Measurements from ENCODE around the gene NIPAL4.
"Not testable (repeated sequence)": the region's sequence is repeated elsewhere in the genome, so short reads cannot be mapped to it uniquely, and the experiment has no call there.

The NIPAL4 gene

DNA sequence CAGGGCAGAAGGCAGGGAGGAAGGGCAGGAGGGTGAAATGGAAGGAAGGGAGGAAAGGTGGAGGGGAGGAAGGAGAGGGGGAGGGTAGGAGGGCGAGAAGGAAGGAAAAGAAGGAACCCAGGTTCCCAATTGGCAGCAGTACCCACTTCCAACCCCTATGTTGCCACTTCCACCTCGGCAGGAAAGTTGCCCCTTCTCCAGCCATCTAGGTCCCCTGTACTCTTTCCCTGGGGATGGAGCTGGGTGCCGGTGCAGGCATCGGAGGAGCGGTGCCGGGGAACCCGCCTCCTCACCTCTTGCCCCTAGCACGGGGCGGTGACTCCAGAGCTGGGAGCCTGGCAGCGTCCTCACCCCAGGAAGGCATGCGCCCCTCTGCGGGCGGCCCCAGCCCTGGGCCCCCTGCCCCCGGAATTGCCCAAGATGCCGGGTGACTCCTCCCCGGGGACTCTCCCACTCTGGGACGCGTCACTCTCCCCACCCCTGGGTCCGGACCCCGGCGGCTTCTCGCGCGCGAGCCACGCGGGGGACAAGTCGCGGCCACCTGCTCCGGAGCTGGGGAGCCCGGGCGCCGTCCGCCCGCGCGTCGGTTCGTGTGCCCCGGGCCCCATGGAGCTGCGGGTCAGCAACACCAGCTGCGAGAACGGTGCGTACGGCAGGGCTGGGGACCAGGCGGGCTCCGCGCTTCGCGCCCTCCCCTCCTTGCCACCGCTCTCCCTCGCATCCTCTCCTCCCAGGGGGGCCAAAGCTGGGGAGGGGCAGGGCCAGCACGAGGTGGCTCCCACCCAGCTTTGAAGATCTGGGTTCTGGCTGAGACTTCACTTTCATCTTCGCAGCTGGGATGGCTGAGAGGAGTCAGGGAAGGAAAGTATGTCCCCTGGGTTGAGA, at the start of gene NIPAL4:
Gene NIPAL4, plus strand, starts transcription at position 499 of the 885 bp plus-strand sequence. Its CDS starts 108 bp downstream, at position 607.
- DNase-seq = peak; percentile 39

DNA sequence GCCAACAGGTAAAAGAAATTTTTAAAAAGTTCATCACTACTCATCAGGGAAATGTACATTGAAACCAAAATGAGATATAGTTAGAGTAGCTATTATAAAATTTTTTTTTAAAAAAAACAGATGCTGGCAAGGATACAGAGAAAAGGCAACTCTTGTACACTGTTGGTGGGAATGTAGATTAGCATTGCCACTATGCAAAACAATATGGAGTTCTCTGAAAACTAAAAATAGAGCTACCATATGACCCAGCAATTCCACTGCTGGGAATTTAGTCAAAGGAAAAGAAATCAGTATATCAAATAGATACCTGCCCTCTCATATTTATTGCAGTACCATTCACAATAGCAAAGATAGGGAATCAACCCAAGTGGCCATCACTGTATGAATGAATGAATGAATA, 44.2 kb upstream of the NIPAL4 start:
- no peak for DNase-seq

DNA sequence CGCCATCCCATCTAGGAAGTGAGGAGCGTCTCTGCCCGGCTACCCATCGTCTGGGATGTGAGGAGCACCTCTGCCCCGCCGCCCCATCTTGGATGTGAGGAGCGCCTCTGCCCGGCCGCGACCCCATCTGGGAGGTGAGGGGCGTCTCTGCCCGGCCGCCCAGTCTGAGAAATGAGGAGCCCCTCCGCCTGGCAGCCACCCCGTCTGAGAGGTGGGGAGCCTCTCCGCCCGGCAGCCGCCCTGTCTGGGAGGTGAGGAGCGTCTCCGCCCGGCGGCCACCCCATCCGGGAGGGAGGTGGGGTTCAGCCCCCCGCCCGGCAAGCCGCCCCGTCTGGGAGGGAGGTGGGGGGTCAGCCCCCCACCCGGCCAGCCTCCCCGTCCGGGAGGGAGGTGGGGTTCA, 40.5 kb upstream of the NIPAL4 start:
- DNase-seq = not testable (repeated sequence)

DNA sequence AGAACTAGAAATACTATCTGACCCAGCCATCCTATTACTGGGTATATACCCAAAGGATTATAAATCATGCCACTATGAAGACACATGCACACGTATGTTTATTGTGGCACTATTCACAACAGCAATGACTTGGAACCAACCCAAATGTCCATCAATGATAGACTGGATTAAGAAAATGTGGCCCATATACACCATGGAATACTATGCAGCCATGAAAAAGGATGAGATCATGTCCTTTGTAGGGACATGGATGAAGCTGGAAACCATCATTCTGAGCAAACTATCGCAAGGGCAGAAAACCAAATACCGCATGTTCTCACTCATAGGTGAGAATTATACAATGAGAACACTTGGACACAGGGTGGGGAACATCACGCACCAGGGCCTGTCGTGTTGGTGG, 30.1 kb upstream of the NIPAL4 start:
- DNase-seq = not testable (repeated sequence)

DNA sequence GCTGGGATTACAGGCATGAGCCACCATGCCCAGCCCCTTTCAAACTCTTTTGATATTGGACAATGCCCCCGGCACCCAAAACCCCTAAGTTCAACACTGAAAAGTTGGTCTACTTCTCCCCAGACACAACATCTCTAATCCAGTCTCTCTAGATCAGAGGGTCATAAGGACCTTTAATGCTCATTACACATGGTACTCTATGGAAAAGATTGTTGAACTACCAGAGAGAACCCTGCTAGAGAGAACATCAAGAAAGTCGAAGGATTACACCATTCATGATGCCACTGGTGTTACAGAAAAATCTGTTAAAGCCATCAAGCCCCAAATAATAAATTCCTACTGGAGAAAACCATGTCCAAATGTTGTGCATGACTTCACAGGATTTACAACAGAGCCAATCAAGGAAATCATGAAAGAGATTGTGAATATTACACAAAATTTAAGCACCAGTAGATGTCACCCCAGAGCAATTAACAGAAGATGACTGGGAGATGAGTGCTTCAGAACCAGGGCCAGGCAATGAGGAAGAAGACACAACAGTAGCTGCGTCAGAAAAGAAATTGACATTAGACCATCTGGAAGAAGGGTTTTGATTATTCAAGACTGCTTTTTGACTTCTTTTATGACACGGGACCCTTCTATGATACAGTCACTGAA, 28.3 kb upstream of the NIPAL4 start:
- no peak for DNase-seq

DNA sequence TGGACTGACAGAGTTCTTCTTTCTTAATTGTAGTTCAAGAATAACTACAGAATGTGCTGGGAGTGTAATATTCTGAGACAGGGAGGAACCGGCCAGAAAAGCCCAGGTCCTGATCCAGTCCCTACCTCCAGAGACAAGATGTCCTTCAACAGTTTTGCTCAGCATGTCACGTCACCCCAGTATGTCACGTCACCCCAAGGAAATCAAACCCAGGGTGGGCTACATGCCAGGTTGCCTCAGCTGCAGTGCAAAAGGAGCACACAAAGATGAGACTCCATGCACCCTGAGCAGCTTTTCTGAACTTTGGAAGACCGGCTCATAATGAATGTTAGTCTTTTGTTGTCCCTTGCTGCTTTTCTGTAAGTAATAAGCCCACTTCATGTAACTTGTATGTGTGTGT, 25.9 kb upstream of the NIPAL4 start:
- DNase-seq = no peak

DNA sequence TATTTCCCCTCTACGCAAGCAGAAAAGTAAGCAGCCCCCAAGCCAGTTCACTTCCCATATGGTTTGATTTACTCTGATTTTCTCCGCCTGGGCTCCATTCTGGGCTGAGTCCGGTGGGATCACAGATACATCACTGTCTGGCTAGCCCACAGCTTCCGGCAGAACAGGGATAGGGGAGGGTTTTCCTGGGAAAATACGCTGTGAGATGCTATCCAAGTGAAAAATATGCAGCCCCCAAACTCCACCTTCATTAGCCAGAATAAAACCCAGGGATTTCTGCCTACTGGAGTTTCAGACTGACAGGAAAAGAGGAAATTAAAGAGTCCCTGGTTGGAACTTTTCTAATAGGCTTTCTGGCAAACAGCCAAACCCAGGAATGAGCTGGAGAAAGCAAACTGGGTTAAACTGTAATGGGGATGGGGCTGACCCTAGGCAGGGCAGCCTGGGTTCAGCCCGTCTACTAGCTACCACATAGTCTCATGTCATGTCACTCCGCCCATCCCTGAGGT, 16.9 kb upstream of the NIPAL4 start:
- no peak for DNase-seq

DNA sequence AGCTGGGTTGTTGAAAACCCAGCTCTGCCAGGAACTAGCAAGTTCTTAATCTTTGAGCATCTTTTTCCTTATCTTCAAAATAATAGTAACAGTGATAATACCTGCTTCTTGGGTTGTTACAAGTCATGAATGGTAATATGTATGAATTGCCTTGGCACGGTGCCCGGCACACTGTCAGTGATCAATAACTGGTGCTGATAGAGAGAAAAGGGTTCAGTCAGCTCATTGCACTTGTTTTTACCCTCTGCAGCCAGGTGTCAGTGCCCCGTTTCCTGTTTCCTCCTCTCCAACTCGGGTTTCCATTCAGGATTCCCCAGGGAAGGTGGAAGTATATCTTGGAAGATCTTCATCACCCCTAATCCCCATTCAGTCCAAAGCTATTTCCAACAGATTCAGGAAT, 15.8 kb upstream of the NIPAL4 start:
- DNase-seq = no peak

DNA sequence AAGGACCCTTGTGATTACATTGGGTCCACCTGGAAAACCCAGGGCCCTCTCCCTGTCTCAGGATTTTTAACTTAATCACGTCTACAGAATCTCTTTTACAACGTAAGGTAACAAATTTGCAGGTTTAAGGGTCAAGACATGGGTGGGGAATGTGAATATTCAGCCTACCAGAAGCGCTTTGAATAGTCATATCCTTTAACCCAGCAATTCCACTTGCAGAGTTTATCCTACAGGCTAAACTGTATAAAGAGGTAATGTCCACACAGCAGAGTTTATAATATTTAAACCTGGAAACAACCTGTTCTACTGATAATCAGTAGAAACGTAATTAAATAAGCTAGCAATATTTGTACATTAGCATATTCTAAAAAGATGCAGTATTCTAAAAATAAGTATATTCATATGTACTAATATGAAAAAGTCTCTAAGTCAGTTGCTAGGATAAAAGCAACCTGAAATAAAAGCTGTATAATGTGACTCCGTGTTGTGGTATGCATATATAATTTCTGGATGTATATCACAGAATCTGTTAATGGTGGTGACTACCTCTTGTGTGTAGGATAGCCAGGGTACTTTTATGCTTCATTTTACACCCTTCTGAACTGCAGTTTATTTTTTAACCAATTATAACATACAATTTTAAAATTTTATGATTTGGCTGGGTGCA, 14.1 kb upstream of the NIPAL4 start:
- DNase-seq = no peak

DNA sequence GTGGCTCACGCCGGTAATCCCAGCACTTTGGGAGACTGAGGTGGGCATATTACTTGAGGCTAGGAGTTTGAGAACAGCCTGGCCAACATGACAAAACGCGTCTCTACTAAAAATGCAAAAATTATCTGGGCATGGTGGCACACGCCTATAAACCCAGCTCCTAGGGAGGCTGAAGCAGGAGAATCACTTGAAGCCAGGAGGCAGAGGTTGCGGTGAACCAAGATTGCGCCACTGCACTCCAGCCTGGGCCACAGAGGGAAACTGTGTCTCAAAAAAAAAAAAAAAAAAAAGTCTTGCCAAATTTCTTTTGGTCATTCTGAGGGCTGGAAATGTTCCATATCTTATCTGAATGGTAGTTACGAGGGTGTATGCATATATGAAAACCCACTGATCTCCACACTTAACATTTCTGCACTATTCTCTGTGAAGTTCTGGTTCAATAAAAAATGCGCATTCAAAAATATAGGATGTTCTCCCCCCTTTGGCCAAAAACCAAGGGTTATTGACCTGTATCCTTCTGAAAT, 13.5 kb upstream of the NIPAL4 start:
- DNase-seq = no peak

DNA sequence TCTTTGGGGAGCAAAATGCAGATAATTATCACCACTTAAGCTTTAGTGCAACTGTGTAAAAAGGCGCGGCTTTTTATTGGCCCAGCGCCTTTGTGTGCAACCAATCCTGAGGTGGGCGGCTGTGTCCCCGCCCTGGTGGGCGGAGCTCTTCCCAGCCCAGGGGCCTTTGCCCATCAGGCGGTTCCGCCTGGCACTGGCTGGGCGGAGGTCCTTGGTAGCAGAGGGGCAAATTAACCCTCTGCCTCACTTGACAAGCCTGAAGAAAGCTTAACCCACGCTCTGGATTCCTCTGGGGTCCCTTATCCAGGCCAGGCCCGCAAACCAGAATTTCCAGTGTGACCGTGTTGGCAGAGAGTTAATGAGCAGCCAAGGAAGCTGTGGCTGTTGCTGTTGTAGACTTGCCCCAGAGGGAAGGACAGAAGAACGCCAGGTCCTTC, 12.8 kb upstream of the NIPAL4 start:
- no peak for DNase-seq

DNA sequence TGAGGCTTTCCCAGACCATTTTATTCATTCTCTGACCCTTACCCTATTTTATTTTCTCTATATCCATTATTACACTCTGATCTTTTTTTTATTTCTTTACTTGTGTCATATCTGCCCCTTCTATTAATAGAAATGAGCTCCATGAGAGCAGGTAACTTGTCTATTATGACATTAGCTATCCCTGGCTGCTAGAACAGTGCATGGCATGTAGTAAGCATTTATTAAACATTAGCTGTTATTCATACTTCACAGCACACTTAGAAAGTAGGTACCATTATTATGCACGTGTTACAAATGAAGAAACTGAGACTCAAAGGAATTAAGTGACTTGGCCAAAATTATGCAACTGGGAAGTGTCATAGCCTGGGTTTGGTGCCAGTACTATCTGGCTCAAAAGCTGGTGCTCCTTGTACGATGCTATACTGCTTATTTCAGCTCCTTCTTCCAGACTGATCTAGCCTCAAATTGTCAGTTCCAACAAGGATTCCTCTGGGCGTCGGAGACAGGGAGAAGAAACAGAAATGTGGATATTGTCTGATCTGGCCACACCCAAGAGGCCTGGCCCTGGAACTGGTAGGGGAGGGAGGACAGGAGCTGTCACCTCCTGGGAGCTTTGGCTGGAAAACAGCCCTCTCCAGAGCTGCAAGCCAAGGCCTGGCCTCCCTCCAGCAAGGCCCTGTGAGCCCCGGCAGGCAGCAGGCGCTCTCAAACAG, 10.8 kb upstream of the NIPAL4 start:
- DNase-seq = no peak

DNA sequence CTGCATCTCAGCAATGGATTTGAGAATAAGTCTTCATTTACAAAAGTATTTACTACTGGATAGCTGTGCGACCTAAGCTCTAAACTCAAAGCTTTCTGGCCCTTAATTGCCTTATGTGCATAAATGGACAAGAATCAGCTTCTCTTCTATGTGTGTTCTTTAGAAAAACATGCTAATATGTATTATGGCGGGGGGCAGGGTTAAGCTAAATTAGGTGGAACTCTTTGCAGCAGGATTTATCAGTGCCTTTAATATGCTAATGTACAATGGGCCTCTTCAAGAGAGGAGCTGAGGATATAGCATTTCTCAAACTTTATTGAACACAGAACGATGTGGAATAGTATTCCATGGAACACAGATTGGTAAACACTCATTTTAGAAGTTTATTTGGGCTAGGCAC, 10.0 kb upstream of the NIPAL4 start:
- no peak for DNase-seq

DNA sequence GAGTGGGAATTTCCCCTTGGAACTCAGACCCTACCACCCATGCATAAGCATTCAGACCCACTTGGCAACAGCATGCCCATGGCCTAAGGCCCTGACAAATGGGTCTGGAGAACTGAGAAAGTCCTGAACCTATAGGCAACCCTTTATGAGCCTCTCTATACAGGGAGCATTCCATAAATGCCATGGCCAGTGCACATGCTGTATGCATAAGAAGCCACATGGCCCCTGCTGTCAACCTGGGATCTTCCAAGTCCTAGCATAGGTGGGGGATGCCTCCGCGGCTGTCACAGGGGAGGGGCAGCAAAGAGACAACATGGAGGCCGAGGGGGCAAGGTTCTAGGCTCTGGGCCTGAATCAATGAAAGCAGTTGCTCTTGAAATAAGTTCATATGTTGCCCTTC, 8.2 kb upstream of the NIPAL4 start:
- no peak for DNase-seq

DNA sequence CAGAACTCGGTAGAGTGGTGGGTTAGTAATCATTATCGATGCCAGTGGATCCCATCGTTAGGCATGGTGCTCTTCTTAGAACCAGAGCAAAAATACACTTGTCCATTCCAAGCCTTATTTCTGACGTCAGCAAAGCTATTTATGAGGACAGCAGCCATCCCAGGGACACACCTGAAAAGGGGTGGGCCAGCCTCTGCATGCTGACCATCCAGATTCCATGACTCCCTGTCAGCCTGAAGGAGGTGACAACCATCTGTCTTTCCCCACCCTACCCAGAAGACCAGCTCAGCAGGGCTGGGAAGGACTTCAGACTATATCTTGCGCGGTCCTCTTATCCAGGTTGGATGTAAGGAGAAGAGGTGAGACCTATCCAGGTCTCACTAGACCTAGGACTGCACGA, 5.7 kb upstream of the NIPAL4 start:
- DNase-seq = no peak

DNA sequence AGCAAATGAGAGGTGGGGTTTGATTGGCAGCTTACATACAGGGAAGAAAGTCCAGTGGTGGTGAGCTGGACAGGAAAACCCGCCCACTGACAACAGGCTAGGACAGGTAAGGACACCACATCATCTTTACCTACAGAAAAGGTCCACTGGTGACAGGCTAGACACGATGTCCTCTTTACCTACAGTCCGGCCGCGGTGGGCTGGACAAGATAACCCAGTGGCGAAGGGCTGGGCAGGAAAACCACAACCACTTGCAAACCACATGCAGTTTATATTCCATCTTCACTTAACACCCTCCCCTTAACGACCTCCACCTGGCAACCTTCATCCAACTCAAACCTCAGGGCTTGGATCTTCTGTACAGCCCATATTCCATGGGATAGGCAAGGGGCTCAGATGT, 5.0 kb upstream of the NIPAL4 start:
- no peak for DNase-seq

DNA sequence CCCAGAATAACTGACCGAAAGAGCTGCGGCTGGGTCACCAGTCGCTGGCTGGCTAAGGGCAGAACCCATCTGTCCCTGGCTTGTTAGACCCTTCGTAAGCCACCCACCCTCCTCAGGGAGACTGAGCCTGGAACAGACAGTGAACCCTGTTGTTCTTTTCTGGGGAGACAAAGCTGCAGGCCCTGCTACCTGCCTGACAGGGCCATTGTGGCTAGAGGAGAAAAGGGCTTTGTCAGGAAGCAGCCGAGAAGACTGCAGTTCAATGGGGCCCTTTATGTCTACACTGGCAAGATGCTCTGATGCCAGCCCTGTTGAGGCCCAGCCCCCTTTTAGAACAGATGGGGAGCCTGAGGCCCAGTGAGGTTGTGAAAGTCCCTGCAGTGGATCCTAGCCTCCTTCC, 3.7 kb upstream of the NIPAL4 start:
- DNase-seq = no peak

DNA sequence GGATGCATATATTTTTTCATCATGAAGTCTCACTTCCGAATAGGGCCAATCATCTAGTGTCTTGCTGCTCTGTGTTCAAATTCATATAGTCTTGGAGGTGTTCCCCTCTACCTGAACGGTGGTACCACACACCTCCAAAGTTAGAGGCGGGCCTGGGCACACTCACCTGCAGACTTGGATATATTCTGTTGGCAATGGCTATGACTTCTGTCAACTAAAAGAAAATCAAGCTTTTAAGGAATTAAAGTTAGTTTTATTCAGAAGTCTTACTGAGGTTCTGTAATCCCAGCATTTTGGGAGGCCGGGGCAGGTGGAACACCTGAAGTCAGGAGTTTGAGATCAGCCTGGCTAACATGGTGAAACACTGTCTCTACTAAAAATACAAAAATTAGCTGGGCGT, 2.6 kb upstream of the NIPAL4 start:
- no peak for DNase-seq

DNA sequence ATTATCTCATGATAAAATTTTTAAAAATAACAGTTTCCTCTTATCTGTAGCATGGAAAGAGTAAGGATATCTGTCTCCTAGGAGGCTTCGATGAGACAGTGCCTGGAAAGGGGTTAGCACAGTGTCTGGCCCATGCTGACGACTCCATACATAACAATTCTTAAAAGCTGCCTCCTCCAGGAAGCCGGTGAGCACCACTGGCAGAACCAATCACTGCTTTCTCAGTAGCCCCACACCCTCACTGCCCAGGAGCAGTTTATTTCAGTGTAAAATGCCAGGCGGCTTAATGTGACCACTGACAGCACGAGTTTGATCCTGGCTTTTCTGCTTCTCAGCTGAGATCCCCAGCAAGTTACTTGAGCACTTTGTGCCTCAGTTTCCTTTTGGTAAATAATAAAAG, 1.2 kb upstream of the NIPAL4 start:
- DNase-seq = no peak

DNA sequence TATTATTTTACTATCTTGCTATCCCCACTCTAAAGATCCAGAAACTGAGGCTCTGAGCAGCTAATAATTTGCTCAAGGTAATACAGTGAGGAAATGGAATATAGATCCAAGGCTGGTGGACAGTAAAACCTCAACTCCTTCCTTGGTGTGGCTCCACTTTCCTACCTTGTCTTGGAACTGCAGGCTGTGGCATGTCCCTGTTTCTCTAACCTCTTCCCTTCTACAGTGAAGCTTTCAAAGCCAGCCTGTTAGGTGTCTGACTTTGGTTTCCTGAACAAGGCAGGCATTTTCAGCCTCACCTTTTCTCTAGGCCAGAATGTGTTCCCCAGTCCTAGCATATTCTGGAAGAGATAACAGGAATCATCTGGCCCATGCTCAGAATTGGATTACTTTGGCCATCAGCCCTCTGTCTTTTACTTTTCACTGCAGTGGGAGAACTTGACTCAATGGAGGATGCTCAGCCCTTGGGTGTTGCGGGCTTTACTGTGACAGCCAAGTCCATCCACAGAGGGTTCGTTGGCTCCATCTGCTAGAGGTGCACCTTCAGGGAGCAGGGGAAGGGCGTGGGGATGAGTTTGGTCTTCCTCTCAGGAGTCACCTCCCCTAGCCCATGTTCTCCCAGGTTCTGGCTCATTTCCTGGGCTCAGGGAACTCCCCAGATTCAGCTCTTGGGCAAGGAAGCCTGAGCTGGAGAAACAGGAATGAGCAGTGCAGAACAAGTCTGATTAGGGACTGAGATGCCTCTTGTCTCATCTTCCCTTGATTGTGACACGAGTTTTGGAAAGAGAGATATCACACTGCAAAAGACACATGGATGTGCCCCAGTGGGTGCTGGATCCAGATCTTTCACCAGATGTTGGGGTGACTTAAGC, 1.1 kb downstream of the NIPAL4 start:
- DNase-seq = no peak

DNA sequence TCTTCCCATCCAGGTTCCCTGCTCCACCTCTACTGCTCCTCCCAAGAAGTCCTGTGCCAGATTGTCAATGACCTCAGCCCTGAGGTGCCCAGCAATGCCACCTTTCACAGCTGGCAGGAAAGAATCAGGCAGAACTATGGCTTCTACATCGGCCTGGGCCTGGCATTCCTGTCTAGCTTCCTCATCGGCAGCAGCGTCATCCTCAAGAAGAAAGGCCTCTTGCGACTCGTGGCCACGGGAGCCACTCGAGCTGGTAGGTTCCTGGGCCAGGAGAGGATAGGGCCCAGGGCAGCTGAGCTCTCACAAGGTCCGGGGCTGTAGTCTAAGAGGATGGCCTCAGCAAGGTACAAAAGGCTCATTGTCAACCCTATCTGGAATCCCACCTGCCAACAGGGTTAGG, 3.1 kb downstream of the NIPAL4 start:
- no peak for DNase-seq

Data from activated T-cell treated with anti-CD3 and anti-CD28 coated beads for 4 hours (primary cell).